Activated CD8-positive, alpha-beta memory T cell treated with anti-CD3 and anti-CD28 coated beads, Interleukin-2, amount 50 U/mL, for 48 hours (primary cell): Measurements from ENCODE around the gene PDE4D.
"Not testable (repeated sequence)": the region's sequence is repeated elsewhere in the genome, so short reads cannot be mapped to it uniquely, and the experiment has no call there.

Experiments
- DNase-seq: peaks from one replicate; pipeline ENCODE4 v3.0.0-alpha.2; 2020

PDE4D gene

DNA sequence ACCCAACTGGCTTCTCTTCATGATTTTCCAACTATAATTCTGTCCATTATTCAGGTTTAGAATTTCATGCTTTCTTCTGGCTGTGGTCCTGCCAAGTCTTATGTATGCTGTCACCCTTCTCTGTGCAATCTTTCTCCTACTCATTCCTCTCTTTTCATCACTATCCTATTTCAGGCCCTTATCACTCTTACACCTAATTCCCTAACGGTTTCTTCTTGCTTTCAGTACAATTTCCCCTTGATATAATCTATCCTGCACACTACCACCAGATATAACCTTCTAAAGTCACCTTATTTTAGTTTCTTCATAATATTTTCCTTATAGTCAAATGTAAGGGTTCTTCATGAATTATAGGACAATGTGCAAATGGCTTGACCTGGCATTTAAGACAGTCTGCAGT is 874.4 kb downstream of the PDE4D start:
- DNase-seq: no peak

DNA sequence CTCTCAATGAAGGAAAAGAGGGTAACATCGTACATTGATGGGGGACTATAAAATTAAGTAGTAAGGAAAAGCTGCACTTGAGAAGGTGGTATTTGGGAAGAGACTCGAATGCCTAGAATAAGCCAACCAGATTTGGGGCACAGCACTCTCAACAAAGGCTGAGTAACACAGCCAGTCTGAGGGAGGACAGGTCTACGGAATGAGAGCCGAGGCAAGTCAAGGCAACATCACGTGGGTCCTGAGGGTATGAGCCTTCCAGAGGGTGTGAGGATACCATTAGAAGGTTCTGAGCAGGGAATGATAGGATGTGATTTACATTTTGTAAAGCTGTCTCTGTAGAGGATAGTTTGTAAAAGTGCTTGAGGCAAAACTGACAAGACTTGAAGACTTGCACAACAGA is 876.6 kb downstream of the PDE4D start:
- no peak for DNase-seq

DNA sequence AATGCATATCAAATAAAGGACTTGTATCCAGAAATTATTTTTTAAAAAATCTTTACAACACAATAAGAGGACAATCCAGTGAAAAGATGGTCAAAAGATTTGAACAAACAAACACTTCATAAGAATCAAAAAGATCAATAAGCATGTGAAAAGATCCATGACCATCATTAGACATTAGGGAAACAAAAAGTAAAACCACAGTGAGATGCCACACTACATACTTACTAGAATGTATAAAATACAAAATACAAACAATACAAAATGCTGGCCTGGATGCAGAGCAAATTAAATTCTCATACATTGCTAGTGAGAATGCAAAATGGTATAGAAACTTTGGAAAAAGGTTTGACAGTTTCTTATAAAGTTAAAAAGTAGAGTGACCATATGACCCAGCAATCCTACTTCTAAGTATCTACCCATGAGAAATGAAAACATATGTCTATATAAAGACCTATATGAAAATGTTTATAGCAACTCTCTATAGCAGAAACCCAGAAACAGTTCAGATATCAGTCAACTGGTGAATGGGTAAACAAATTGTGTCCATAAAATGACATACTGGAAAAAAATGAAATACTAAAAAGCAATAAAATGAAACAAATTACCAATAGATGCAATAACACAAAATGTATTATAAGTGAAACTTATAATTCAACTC is 884.6 kb downstream of the PDE4D start:
- no peak for DNase-seq

DNA sequence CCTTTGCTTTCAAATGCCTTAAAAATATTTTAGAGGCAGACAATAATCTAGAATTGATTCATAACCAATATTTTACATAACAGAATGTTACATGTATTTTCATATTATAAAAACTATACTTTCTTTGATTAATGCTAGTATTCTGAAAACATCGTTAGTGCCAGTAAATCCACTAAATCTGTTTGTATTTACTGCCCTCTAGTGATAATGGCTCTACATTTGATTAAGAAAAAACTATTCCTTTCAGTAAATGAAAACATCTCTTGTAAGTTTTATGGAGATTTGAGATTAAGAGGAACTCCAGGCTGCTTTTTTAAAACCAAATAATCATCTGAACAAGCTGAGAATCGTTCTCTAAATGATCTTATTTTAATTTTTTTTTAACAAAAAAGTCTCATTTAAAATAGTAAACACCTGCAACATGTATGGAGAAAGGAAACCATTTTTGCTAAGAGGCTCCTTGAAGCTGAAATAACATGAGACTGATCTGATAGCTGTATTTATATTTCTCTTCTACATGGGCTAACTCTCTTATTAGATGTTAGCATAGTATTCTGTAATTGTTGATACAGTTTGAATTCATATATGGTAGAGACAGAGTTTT is 886.0 kb downstream of the PDE4D start:
- no peak for DNase-seq

DNA sequence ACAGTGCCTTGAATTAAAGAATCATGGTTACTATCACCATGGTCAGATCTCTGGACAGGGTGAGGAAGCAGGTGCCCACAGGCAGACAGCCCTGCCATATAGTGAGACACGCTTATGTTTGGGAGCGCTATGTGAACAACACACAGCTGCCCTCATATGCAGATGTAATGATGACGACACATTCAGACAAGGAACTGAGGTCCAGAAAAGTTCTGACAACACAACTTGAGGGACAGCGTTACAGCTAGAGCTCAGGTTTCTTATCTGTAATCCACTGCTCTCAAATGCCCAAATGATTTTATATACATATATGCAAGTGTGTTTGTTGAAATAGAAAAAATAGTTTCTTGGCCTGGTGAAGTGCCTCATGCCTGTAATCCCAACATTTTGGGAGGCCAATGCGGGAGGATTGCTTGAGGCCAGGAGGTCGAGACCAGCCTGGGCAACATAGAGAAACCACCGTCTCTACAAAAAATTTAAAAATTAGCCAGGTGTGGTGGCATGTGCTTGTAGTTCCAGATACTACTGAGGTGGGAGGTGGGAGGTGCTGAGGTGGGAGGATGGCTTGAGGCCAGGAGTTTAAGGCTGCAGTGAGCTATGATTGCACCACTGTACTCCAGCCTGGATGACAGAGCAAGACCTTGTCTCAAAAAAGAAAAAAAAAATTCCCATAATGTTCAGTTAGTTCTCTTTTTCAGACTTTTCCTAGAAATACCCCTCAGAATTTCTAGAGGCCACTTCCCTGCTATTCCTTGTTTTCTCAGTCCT is 887.4 kb downstream of the PDE4D start:
- DNase-seq: no peak

DNA sequence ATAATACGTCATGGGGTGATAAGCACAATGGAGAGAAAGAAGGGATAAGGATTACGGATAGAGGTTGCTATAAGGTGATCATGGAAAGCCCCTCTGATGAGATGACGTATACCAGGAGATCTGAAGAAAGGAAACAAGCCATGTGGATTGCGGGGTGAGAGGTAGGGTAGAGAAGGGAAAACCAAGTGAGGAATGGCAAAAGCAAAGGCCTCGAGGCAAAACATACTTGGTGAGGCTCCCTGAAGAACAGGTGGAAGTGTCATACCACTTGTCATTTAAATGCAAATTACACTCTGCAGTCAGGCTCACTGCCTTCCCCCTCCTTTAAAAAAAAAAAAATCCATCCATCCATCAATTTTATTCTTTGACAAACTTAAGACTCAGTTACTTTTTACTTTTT is 889.9 kb downstream of the PDE4D start:
- no peak for DNase-seq

DNA sequence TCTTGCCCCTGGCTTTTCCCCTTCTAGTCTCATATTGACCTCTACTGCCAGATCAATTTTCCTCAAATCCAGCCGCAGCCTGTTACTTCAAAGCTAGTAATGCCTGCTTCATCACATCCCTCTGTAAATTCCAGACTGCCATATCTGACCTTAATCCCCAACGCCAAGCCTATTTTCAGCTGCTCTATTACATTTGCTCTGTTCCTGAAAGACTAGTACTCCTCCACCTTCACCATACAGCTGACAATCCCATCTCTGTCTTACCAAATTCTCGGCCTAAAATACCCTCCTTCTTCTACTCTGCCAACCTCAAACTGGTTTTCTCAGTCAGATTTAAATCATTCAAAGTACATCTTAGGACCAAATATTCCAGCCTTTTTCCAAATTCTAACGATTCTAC is 890.4 kb downstream of the PDE4D start:
- no peak for DNase-seq

DNA sequence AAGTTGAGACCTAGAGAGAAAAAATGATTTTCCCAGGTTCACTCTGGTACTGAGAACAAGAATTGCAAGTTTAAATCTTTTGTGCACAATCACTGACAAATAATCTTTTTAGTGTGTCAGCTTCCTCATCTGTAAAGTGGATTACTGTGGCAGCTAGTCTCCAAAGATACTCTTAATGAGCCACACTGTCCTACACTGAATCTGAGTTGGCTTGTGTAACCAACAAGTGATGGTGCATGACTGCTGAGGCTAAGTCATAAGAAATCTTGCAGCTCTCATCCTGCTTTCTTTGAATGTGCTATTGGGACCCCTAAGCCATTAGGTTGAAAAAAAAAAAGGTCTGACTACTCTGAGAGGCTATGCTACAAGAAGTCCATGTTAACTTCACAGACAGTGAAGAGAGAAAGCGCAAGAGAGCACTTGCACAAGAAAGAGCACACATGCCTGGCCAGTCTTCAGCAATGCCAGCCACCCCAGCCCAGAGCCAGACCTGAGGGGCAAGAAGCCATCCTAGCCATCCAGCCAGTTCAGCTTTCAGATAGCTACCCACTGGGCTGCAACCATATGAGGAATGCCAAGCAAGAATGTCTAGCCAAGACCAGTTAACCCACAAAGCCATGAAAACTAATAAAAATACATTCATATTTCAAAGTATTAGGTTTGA is 891.2 kb downstream of the PDE4D start:
- DNase-seq: no peak

DNA sequence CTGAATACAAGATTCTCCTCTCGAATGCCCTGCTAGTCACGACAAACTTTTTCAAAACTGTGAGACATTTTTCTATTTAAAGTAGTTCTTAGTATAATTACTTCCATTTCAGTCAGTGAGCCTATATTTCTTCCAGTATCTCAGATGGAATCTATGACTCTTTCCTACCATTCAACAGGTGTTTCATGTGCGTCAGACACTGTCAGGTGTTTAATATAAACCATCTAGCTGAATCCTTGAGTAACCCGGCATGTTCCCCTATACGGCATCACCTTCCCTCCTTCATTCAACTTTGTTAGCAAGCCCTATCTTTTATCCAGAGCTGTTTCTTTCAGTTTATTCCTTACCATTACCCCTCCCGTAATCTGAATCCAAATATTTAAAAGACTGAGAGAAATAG is 891.8 kb downstream of the PDE4D start:
- DNase-seq: no peak

DNA sequence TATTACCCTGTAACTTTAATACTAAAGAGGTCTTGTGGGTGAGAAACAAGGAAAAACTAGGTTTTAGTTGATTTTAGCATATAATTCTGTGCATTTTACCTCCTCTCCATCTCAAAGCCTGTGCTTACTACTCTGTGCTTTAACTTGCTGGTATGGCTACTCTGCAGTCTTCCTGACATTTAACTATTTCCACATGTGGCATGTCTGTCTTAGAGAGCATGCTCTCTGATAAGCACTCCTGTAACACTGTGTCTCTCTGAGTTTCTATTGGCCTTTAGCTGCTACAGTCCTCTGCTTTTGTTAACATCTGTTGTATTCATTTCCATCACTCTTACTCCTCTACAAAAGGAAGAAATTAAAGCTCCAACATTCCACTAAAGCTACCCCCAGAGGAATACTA is 892.4 kb downstream of the PDE4D start:
- DNase-seq: no peak

DNA sequence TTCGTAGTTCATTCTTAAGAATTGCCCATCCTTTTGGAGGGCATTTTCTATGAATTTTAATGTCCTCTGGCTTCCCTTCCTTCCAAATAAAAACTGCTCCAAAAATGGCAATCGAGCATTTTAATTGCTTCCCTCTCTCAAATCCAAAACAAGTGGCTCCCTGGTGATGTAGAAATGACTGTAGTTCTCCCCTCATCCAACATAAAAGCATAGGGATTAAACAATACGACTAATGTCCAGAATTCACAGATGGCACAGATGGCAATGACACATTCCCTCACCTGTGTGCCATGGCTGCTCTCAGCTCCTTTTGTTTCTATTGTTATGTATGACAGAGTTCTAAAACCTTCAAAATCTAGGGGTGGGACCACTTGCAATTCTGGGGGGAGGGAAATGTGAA is 893.3 kb downstream of the PDE4D start:
- DNase-seq: no peak

DNA sequence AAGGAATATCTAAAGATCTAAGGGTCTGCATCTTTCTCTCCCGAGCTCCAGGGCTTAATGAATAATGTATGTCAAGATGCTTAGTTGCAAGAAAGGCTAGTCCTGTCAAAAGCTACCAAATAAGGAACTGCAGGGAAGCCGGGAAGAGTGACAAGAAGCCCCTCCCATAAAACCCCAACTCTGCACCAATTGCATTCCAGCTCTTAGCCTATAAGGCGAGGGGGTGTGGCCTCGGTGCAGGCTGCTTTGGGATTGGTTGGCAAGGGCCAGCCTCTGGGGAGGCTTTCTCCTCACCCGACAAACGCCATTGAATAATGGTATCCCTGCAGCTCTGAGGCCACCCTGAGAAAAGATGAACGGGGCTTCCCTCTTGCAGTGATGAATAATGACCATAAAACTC is 893.7 kb downstream of the PDE4D start:
- no peak for DNase-seq

DNA sequence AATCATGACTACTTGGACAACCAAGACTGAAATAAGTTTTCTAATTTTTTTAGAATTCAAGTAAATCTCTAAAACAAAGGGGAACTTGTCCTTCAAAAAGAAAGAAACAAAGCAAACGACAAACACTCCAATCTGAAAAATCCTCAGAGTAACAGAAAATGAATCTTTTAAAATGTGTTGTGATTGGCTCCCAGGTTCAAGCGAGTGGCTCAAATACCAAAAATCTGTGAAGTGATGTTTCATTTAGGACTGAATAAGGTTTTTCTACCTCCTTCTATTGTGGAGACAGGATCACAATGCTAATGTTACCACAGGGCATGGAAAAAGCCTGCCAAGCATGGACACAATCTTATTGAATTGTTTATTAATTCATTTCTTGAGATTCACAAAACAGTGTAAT is 895.0 kb downstream of the PDE4D start:
- no peak for DNase-seq

DNA sequence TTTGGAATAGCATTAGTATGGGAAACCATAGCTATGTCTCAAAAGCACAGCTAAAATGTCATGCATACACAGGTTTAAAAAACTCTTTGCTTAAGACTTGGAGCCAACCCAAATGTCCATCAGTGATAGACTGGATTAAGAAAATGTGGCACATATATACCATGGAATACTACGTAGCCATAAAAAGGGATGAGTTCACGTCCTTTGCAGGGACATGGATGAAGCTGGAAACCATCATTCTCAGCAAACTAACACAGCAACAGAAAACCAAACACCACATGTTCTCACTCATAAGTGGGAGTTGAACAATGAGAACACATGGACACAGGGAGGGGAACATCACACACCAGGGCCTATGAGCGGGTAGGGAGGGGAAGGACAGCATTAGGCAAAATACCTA is 897.7 kb downstream of the PDE4D start:
- not testable (repeated sequence) for DNase-seq

DNA sequence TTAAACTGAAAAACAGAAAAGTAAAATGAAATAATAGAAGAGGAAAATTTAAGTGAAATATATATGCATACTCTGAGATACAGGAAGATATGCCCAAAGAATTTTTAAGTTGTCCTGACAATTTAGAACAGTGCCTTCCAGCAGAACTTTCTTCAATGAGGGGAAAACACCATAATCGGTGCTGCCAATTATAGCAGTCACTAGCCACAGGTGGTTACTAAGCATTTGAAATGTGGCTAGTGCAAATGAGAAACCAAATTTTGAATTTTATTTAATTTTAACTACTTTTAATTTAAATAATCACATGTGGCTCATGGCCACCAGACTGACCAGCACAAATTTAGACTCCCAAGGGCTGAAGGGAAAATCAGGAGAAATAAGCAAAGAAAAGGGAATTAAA is 900.1 kb downstream of the PDE4D start:
- no peak for DNase-seq

DNA sequence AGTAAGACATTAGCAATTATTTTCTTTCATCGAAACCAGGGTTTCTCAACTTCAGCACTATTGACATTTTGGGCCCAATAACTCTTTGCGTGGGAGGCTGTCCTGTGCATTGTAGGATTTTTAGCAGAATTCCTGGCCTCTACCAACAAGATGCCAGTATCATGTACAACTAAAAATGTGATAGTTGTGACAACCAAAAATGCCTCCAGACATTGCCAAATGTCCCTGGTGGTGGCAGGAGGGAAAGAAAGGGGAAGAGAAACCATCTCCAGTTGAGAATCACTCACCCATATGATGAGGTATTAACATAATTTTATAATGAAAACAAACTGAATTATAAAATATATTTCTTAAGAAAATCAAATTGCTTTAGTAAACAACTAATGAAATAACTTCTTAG is 904.6 kb downstream of the PDE4D start:
- no peak for DNase-seq

DNA sequence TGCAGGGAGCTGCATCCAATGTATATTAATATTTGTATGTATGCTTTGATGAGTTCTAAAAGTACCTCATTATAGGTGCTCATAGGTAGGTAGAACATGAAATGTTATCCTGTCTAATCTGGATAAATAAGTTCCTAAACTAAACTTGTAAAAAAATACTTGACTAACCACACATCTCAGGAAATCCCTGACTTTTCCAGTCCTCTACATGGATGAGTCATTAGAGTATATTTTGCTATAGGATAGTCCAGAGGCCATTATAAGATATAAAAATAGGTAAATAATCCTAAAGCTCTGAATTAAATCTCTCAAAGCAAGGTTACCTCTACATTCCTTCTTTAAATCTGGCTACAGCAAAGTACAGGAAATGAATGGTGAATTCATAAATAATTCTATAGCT is 906.3 kb downstream of the PDE4D start:
- DNase-seq: no peak

DNA sequence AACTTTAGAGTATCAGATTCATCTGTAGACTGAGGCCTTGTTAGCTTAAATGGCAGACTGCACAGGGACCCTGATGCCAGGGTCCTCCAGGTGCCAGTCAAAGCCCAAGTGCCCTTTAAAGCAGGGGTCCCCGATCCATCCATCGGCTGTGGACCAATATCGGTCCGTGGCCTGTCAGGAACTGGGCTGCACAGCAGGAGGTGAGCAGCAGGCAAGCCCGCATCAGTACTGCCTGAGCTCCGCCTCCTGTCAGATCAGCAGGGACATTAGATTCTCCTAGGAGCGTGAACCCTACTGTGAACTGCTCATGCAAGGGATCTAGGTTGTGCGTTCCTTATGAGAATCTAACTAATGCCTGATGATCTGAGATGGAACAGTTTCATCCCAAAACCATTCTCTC is 907.2 kb downstream of the PDE4D start:
- DNase-seq: no peak

DNA sequence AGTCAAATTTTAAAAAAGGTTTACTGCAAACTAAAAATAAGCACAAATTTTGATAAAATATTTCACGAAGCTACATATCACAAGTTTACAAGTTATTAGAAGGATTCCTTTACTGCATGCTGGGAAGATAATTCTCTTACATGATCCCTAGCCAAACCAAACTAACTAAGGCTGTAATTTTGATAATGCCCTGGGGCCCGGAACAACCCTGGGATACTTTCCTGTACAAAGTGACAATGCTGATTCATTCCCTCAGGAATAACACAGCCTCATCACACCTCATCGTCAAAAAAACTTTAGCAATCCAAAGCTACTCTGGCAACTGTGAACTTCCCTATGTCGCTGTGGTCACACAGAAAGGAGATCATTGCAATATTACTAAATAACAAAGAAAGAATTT is 907.8 kb downstream of the PDE4D start:
- no peak for DNase-seq

DNA sequence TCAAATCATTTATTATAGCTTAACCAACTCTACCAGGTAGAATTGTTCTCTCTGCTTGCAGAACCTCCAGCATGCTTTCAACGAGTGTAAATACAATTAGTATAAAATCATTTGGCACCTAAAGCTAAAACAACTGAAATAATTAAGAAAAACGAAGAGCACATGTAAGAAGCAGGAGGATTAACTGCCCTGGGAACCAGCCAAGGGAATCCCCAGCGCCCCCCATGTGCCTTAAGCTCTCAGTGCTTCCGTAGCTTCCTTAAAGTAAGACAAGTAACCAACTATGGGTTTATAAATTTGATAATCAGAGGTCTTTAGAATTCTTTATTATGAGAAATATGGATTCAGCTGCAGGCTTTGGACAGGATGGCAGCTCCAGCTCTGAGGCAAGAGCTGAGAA is 908.2 kb downstream of the PDE4D start:
- DNase-seq: no peak

DNA sequence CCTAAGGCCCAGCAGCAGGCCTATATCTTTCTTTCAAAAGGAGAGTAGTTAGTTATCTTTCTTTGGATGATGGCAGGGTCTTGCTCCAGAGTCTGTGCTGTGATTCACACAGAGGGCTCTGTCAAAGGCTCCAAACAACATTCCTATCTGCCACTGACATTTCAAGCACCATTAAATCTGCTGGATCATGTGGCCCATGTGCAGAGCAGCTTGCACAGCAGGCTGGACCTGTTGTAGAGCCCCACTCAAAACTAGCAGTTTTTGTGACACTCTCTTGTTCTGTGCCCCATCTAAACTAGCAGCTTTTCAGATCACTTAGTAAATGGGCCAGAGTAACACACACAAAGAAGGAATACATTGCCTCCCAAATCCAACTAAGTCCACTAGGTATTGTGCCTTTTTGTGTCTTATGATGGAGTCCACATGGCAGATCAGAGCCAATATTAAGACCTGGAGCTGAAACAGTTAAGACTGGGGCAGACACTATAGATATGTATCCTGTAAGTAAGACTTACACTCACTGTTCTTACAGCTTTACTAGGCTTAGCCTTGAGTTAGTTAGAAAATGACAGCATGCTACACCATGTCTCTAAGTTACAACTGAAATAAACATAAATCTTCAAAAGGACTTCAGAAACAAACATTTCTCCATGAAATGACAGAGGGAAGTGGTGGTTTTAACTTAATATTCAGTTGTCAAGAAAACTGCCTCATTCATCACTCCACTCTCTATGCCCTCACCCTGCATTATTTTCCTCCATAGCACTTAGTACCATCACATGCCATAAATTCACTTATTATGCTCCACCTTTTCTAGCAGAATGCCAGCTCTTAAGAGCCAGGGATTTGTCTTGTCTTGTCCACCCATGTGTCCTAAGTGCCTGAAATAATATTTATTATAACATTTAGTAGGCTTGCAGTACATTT is 909.7 kb downstream of the PDE4D start:
- DNase-seq: no peak

DNA sequence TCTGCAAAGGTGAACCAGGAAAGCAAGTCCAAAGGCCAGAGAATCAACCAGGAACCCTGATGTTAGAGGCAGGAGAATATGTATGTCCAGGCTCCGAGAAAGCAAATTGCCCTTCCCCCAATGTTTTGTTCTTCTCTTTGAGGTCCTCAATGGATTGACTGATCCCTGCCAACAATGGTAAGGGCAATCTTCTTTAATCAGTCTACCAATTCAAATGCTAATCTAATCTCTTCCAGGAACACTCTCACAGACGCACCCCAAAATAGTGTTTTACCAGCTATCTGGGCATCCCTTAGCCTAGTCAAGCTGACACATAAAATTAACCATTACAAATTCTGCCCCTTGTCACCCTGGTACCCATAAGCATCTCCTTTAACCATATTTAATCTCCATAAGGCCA is 912.6 kb downstream of the PDE4D start:
- DNase-seq: no peak

DNA sequence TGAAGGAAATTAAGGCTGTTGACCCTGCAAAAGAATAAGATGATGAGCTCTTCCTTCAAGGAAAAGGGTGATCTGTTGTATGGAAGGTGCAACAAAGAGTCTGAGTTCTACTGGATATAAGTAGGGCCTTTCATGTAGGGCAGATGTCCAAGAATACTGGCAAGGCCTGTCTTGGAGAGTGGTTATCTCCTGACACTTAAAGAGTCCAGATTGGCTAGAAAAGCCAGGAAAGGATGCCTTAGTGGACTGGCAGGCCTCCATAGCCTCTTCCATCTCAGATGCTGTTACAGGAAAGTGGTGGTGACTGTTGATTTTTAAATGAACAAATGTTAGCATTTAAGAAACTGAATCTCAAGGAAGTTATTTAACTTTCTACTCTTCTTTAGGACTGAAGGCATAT is 914.4 kb downstream of the PDE4D start:
- no peak for DNase-seq
